ENCODE measurements around the gene TRHDE. TPM values are rescaled to one million over a fixed set of nuclear protein-coding genes. Genes with fewer than 3 reads are reported as not detected.

The TRHDE gene
- total and polyA plus RNA-seq, 4 donors: 0.19 to 7.5 (median 3.5) TPM

- ATAC-seq (ENCODE audit: insufficient read depth, low FRiP score) (no peak), DNase-seq (peak in 1 of 3 donors; percentile 16)
- WGBS, 2 donors: 59 to 77% methylated on average over 4 of the region's 4 CpGs
Measured at GRCh38 chr12:72230589-72230988, 41.6 kb upstream of the TRHDE start.

GRCh38 chr12:72234886-72235285 is 37.3 kb upstream of the TRHDE start:
- 61 to 80% methylated on average over 2 of the region's 2 CpGs for WGBS, 2 donors

More at GRCh38 chr12:72230589-72230988, 41.6 kb upstream of the TRHDE start:
- no peak overlapping the region for H3K9ac ChIP-seq (ENCODE audit: insufficient read depth in 1 of 2, low read length in 2 of 2)
- H3K27me3 ChIP-seq (ENCODE audit: control insufficient read depth in 3 of 3, insufficient read depth in 3 of 3, low read length in 2 of 3): no peaks in the 10 kb centered on the region
- TF ChIP-seq, protein P1, sequence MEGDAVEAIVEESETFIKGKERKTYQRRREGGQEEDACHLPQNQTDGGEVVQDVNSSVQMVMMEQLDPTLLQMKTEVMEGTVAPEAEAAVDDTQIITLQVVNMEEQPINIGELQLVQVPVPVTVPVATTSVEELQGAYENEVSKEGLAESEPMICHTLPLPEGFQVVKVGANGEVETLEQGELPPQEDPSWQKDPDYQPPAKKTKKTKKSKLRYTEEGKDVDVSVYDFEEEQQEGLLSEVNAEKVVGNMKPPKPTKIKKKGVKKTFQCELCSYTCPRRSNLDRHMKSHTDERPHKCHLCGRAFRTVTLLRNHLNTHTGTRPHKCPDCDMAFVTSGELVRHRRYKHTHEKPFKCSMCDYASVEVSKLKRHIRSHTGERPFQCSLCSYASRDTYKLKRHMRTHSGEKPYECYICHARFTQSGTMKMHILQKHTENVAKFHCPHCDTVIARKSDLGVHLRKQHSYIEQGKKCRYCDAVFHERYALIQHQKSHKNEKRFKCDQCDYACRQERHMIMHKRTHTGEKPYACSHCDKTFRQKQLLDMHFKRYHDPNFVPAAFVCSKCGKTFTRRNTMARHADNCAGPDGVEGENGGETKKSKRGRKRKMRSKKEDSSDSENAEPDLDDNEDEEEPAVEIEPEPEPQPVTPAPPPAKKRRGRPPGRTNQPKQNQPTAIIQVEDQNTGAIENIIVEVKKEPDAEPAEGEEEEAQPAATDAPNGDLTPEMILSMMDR (IDR thresholded peaks at IDR 0.05; ENCODE audit: control extremely low read depth, extremely low read depth): no peak
- H3K36me3 ChIP-seq (ENCODE audit: control insufficient read depth in 4 of 4, insufficient read depth in 4 of 4, low read length in 4 of 4): no peaks in the 10 kb centered on the region
- no peaks in the 10 kb centered on the region for H3K9me3 ChIP-seq (ENCODE audit: control insufficient read depth in 4 of 4, insufficient read depth in 3 of 4, low read length in 3 of 4)
- no peak overlapping the region for H3K4me3 ChIP-seq
- no peak overlapping the region for H3K27ac ChIP-seq (ENCODE audit: low read depth in 1 of 2, low read length in 1 of 2)
- H3K4me1 ChIP-seq (ENCODE audit: control insufficient read depth in 5 of 5, insufficient read depth in 5 of 5, low read length in 5 of 5): peaks cover 0 to 3% (median 0%) of the 10 kb centered on the region in 5 donors

DNA sequence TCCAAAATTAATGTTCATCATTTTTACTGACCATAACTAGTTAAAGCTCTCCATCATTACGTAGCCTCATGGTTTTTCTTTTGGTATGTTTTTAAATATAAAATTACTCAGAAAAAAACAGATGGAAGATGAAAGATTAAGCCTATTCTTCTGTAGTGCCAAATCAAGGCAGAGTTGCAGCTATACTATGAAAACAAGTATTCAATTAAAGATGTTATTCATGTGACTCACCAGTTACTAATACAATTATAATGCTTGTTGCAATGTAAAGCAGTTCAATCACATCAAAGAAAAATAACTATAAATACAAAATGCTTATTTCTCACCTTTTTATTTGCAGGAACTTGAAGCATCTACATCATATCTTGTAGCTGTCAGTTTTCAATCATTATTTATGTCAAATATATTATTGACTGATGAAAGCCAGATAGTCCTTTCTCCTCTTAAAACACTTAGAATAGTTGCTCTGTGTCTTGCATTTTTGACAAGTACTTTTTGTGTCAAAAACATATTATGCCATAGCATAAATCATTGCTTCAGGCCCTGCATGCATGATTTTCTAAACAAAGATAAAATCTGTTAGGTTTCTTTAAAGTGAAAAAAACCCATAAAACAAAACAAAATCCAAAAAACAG is 36.0 kb upstream of the TRHDE start:
- Histone ChIP-seq H3K27me3 (ENCODE audit: control insufficient read depth in 3 of 3, insufficient read depth in 3 of 3, low read length in 2 of 3) (no peaks in the 10 kb centered on the region), H3K9ac (ENCODE audit: insufficient read depth in 1 of 2, low read length in 2 of 2) (no peak overlapping the region), H3K4me3 (no peak overlapping the region), H3K27ac (ENCODE audit: low read depth in 1 of 2, low read length in 1 of 2) (no peak overlapping the region), H3K36me3 (ENCODE audit: control insufficient read depth in 4 of 4, insufficient read depth in 4 of 4, low read length in 4 of 4) (no peaks in the 10 kb centered on the region), H3K9me3 (ENCODE audit: control insufficient read depth in 4 of 4, insufficient read depth in 3 of 4, low read length in 3 of 4) (no peaks in the 10 kb centered on the region), H3K4me1 (ENCODE audit: control insufficient read depth in 5 of 5, insufficient read depth in 5 of 5, low read length in 5 of 5) (peaks cover 0 to 3% (median 0%) of the 10 kb centered on the region in 5 donors)
- TF ChIP-seq, protein P1 (IDR thresholded peaks at IDR 0.05; ENCODE audit: control extremely low read depth, extremely low read depth): no peak
- 67 to 68% methylated on average over 1 of the region's 1 CpG for WGBS, 2 donors
- ATAC-seq (ENCODE audit: insufficient read depth, low FRiP score) (no peak), DNase-seq (peak in 1 of 3 donors; percentile 2)

More at GRCh38 chr12:72234886-72235285, 37.3 kb upstream of the TRHDE start:
- H3K4me3 ChIP-seq: no peak overlapping the region
- H3K27me3 ChIP-seq (ENCODE audit: control insufficient read depth in 3 of 3, insufficient read depth in 3 of 3, low read length in 2 of 3): no peaks in the 10 kb centered on the region
- no peak for DNase-seq
- H3K4me1 ChIP-seq (ENCODE audit: control insufficient read depth in 5 of 5, insufficient read depth in 5 of 5, low read length in 5 of 5): peaks cover 0 to 6% (median 0%) of the 10 kb centered on the region in 5 donors
- H3K36me3 ChIP-seq (ENCODE audit: control insufficient read depth in 4 of 4, insufficient read depth in 4 of 4, low read length in 4 of 4): no peaks in the 10 kb centered on the region
- no peak for ATAC-seq (ENCODE audit: insufficient read depth, low FRiP score)
- TF ChIP-seq, protein P1 (IDR thresholded peaks at IDR 0.05; ENCODE audit: control extremely low read depth, extremely low read depth): no peak
- H3K9me3 ChIP-seq (ENCODE audit: control insufficient read depth in 4 of 4, insufficient read depth in 3 of 4, low read length in 3 of 4): no peaks in the 10 kb centered on the region
- H3K9ac ChIP-seq (ENCODE audit: insufficient read depth in 1 of 2, low read length in 2 of 2): no peak overlapping the region
- H3K27ac ChIP-seq (ENCODE audit: low read depth in 1 of 2, low read length in 1 of 2): no peak overlapping the region
